ENCODE data around the gene XIRP2.

Gene XIRP2

DNA sequence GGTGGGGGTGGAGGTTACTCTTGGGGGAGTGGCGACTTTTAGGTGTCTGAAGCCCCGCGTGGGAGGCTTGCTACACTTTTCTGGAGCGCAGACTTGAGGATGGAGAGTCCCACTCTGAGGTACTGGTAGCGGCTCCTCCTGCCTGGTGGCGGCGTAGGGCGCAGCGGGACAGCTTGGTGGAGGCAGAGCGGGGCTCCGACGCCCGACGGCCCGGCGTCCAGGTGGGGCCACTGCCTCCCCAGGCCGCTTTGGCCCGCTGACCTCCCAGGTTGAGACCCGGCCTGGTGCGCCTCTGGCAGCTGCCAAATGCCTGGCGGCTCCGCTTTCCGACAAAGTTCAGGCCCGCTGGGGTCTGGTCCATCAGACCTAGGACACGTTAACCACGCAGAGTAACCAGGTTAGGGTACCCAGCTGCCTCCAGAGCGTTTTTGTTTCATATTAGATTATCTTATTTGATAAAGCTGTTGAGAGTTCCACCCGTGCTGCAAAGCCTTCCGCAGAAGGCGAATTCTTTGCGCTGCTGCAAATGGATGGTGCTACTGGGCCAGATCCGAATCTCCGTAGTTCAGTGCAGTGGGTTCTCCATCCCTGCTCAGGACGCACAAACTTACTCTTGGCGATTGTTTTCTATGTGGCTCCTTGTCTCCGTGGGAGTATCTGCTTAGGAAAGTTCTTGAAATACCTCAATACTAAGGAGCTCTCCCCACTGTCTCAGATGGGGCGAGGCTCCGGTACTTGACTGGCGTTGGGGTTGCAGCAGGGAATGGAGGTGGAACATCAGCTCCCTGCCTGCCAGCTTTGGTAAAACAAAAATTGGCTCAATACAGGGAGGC, 405.9 kb downstream of the XIRP2 start:
- no peak for DNase-seq (ENCODE audit: low read depth)

- DNase-seq (ENCODE audit: low read depth): no peak
These were observed 406.5 kb downstream of the XIRP2 start for GRCh38 chr2:167294776-167295140.

- no peak for DNase-seq (ENCODE audit: low read depth)
These were observed 409.0 kb downstream of the XIRP2 start for GRCh38 chr2:167297292-167297691.

DNA sequence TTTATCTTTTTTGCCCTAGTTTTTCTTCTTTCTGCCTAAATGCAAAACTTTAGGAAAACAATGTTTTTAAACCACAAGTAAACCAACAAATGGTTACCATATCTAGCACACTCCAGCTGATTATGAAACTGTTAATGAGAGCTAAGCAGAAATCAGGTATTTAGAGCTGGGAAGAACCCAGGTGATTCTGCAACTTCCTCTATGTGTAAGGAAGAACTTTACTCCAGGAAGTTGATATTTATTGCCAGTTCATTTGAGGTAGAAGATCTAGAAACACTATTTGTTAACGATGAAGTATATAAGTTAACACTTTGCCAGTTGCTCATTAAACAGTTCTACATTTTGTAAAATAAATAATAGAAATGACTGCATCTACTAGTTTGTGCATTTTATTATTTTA, 409.7 kb downstream of the XIRP2 start:
- DNase-seq (ENCODE audit: low read depth): no peak

Data from activated T-cell treated with anti-CD3 and anti-CD28 coated beads for 24 hours (primary cell).